GM18868 (cell line): ENCODE results near the gene CD247.
A peak's percentile ranks its signal among the peaks of the same experiment; 100 is the strongest.

Experiments used
- ATAC-seq: cut with Tn5 transposase; IDR thresholded peaks from one replicate; pipeline ENCODE4 v1.9.1; 2021; ENCODE audit warnings: mild to moderate bottlenecking, moderate library complexity; ENCODE audit not compliant: unreplicated experiment

CD247 gene

DNA sequence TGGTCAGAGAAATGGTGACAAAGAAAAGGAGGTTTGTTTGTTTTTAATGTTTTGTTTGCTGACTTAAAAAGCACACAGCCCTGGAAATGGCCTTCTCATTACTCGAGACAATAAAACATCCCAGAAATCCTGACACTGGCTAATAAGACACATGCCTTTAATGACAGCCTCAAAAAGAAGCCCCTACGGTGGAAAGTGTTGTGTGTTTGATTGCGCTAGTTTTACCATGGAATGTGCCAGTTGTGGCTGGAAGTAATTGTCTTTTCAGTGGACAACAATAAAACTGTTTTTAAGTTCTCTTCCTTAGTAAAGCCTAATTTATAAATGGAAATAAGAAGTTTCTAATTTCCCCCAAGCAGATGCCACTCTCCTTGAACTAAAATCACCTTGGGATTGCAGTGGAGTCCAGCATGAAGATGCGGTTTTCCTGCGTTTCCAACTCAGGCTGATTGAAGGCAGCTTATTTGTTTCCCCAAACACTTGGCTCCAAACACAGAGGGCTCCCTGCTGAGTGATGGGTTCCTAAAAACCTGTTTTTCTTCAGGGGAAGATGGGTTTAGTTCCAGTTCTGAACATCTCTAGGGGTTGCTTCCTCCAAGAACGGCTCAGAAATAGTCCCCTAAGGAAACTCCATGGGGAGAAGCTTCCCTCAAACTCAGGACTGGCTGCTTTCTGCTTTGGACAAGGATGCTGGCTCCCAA lies 54.3 kb downstream of the CD247 start:
- no peak for ATAC-seq

DNA sequence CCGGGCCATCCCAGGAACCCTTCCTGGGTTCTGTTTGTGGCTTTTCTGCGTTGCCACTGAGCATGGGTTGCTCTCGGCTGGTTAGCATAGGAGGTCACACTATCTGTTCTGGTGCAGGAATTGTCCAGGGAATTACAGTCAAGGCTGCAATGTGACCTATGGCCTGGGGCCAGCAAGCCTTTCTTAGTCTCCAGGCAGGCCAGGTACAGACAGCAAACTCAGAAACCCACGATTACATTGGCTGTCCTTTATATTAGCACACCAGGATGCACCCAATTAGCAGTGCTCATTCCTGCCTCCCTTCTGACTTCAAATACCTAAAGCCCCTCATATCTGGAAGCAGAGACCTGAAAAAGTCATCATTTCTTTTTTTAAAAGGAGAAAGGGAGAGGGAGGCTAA lies 55.2 kb downstream of the CD247 start:
- ATAC-seq = no peak

DNA sequence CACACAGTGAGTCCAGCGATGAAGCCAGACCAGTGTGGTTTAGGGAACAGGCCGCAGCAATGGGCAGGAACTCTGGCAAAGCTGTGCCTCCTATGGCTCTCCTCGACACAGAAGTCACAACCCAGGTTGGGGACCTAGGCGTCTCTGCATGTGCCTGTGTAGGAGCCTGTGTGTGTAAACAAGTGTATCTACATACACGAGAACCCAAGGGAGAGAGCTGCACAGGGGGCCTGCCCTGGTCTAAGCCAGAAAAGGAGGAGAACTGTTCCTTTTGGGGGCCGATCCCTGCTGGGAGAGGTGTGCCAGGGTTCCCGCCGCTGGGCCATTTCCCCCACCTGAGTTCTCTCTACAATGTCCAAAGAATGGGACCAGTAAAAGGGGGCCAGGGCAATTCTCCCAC lies 56.0 kb downstream of the CD247 start:
- no peak for ATAC-seq

DNA sequence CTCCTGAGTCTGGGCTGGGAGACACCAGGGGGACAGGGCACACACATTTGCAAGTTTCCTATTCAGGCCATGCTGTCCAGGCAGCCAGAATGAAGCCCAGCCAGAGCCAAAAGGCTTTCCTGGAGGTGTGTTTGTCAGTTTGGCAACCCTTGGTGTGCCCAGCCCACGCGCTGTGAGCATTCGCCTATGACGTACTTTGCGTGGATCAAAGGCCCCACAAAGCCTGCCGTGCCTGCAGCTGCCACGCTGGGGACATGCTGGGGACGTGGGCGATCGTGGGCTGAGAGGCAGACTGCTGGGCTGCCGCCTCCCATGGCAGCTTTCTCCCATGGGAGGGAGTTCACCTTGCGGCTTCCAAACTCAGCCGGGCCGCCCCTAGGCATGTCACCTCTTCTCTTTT lies 57.5 kb downstream of the CD247 start:
- no peak for ATAC-seq

DNA sequence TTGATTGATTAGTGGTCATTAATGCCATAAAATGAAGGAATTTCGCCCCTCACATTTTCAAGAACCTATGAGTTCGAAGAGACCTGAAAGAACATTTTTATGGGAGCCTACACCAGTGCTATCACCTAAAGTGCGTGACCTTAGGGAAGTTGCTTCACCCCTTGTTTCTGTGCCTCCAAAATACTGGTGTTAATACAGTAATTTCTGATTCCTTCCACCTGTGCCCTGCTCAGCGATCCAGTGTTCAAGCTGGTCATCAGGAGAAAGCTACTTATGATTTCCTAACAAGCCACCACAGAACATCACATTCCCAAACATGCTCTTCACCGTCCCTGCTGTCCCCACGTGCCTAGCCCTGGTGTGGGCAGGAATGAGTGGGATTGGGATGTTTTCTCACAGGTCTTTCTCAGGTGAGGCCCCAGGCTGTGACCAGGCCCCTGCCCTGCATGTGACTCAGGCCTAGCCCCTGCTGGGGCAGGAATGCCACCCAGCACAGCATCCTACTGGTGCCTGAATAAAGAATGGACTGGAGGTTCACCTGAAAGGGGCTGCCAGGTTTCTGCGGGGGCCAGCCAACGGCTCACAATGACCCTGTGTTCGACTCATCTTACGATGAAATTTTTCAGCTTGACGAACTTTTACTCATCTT lies 60.3 kb downstream of the CD247 start:
- ATAC-seq = no peak

DNA sequence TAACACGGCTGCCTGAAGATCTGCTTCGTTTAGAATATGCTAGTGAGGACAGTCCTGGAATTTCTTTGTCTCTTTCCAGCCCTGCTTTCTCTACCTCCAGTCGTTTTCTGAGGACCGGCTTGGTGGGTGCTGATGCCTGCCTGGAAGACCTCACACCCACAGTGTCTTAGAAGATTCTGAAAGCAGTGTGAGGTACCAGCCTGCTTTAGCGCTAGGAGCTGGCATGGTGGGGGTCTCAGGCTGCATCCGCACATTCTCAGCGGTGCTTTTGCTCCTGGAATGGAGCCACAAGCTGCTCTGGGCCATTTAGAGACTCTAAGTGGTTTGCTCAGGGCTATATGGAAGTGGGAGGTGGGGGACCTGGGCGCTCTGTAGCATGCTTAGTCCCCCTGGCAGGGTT lies 61.4 kb downstream of the CD247 start:
- ATAC-seq = no peak

DNA sequence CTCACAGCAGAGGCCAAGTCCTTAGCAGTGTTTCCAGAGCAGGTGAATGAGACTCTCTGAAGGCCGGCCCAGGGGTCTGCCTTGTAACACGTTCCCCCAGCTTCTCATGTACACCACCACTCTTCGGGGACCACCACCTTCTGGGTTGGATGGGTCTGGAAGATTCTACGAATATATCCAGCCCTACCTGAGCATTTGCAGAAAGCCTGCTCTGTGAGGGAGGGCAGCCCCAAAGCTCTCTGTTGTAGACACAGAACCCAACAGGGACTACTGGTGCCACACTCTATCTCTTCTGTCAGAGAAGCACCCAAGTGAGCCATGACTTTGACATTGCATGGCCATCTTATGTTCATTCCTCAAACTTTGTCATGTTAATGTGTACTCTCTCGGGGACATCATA lies 61.8 kb downstream of the CD247 start:
- no peak for ATAC-seq

DNA sequence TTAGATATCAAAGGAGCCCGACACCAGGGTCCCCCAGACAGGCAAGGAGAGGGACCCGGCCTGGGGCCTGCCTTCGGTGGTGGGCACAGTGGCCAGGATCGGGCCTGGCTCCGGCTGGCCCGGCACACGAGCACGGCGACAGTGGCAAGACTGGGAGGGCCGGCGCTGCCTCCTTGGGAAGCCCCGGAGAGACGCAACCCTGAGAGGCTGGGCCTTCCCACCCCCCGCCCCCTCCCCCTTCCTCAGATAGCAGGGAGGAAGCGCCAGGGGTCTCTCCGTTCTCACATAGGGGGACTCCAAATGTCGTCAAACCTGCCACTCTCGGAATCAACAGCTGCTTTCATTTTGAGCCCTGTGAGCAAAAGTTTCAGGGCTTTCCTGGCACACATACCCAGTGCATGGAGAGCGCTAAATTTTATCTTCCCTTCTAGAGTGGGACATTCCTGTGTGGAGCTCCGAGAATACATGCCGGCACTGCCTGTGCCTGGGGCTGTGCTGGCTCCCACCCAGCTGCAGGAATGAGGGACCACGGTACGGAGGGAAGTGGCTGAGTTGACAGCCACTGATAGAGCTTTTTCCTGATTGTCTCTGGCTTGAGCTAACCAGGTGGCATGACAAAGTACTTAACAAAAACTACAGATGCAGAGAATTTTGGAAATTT lies 62.4 kb downstream of the CD247 start:
- ATAC-seq = peak; percentile 52

DNA sequence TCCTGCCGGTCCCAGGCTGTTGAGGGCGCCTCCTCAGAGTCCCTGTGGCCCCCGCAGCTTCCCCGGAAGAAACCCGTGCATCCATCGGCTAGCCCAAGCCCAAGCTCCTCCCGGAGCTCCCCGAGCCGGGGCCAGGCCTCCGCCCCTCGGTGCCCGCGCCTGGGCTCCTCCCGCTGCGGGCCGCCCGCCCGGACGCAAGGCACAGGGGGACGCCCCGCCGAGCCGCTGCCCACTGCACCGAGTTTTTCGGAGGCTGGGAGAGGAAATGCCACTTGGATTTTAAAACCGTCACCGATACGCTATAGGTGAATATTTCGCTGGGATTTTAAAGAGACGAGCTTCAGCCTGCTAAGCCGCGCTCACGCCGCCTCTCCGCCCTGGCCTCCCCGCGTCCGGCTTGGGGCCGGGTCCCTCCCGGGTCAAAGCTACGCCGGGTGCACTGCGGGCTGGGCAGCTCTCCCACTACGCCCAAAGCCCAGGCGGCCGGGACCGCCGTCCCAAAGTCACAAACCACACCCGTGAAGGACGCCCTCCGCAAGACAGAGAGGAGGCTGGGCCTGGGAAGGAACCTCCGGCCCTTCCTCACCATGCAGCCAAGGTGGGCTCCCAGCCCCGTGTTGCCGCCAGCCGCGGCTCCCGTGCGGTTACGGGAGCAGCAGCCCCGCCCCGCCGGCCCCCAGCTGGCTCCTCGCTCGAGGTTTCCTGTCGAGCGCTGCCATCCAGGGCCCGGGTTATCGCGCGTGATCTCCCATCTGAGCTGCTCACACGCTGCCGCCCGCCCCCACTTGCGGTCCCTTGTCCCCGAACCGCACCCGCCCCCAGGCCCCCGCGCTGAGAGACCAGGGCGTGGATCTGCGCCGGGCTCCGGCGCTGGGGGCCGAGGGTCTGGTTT lies 63.2 kb downstream of the CD247 start:
- peak; percentile 63 for ATAC-seq

DNA sequence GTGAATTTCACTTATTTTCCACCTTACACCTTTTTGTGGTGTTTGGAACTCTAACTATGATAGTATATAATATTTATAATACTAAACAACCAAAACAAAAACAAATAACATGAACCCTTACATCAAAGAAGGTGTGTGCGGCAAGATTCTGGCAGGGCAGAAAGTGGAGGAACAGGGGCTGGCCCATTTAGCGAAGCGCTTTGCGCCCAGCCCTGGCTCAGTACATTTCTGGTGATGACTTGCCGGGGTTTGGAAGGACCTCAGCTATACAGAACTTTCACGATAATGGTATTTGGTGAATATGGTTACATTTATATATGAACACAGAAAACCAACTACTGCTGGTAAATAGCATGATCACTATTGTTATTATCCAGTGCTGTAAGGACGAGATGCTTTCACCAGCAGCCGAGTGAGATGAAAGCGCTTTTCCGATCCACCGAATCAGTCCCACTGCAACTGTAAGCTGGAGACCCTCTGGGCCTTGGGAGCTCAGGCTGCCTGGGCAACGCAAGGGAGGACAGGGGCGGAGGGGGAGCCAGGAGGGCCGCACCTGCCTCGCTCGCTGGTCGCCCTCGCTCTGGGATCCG lies 63.9 kb downstream of the CD247 start:
- no peak for ATAC-seq

DNA sequence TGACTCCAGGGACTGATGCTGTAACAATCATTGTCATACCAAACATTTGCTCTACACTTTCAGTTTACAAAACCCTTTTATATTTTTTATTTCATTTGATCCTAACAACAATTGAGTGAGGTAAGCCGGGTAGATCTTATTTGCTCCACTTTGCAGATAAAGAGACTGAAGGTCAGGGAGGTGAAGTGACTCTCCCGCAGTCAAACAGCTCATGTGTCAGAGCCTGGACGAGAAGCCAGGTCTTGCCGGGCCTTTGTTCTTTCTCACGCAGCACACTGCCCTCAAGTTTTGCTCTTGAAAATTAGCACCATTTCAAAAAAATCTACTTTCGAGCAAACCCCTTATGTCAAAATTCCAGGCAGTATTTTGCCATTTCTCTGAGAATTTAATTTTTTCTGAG lies 65.2 kb downstream of the CD247 start:
- ATAC-seq = no peak

DNA sequence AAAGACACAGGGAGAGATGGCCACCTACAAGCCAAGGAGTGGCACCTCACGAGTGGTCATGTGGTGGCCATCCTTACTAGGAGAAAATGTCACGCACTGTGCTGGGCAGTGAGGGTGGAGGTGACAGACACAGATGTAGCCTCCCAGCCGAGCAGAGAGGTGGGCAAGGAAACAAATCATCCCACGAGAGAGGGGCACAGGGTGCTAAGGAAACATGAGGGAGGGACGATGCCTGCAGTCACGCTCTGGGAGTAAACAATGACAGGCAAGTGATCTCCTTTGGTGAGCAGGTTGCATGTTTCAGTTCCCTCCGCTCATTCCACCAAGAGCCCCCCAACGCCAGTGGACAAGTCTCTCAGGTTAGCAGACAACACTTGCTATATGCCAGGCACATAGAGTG lies 65.8 kb downstream of the CD247 start:
- ATAC-seq = no peak

DNA sequence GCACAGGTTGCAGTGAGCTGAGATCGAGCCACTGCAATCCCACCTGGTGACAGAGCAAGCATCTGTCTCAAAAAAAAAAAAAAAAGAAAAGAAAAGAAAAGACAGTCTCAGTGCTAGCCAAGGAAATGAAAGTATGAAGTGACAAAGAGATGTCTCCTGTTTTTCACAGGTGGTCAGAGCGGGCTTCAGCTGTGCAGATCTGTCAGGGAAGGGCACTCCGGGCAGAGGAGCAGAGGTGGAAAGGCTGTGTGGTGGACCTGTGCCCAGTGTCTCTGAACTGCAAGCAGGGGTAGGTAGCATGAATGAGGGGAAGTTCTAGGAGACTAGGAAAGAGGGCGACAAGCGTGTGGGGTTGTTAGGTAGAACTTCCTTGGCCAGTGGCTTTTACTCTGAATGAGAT lies 67.5 kb downstream of the CD247 start:
- ATAC-seq = no peak

DNA sequence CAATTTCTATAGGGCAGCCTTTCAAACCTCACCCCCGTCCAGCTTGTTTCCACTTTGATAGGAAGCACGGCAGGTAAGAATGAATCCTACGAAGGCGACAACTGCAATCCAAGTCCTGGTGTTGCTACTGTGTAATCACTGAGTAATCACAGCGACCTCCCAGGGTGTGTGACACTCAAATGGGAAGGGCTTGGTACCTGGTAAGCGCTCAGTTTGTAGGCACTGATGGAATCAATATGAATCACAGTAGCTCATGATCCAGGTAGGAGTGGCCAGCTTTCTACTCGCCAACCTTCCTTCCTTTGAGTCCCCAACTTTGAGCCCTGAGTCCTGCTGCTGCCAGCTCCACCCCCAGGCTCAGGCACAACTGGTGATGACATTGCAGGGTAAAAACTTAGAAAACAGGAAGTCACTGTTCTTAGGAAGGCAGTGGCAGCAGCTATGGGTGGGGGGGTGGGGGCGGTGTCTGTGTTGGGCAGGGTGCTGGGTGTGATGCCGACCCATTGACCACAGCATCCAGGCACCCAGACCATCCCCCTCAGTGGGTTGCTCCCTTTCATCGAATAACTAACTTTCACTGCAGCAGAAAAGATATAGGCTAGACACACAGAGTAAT lies 70.7 kb downstream of the CD247 start:
- ATAC-seq = peak; percentile 92

DNA sequence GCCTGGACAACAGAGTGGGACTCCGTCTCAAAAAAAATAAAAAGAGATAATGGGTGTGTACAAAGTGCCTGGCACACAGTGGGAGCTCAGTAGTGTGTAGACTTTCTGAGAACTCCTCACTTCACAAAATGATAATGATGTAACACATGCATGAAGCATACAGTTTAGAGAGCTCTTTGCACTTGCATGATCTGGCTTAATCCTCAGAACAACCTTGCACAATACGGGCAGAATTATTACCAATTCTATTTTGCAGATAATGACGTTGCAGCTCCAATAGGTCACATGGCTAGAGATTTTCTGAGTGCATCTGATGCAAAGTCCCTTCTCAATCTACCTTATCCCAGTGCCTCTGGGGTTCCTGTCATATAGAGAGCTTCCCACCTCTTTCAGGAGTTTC lies 71.4 kb downstream of the CD247 start:
- no peak for ATAC-seq

DNA sequence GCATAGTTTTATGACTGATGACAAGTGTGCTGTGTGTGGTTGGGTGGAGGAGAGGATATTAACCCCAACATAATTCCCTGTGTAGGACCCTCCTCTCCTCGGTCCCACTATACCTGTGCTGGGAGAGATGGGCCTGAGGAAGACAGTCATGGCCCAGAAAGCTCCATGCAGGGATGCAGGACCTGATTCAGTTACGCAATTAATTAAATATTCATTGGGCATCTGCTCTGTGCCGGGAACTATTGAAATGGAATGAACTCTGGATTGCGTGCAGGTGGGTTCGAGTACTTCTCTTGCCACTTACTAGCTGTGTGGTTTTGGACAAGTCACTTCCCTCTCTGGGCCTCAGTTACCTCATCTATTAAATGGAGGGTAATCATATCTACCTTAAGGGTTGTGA lies 74.6 kb downstream of the CD247 start:
- ATAC-seq = no peak

DNA sequence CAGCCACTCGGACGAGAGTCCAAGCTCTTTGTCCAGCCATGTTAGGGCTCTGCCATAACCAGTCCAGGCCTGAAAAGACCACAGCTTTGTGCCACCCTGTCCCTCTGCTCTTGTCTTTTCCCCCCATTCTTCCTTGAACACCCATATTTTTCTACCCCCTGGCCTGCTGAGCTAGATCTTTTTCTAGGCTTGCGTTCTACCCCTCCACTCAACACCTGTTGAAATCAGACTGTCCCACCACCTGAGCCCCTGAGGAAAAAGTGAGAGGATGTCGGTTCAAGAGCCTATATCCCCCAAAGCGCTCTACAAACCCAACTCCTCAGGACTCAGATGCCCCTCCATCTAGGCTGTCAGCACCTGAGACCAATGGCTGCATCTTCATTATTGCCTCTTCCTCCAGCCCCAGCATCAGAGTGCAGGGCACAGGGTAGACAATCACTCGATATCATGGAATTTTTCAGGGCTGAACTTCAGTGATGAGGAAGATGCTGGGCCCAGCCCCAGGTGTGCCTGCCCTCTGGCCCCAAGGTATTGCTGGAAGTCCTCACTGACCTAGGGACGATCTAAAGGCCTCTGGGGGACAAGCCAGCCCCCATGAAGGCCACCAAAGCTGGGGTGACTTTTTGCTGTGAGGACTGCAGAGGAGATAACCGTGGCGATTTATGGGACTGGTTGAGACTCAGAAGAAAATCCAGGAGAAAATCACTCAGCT lies 75.3 kb downstream of the CD247 start:
- no peak for ATAC-seq

DNA sequence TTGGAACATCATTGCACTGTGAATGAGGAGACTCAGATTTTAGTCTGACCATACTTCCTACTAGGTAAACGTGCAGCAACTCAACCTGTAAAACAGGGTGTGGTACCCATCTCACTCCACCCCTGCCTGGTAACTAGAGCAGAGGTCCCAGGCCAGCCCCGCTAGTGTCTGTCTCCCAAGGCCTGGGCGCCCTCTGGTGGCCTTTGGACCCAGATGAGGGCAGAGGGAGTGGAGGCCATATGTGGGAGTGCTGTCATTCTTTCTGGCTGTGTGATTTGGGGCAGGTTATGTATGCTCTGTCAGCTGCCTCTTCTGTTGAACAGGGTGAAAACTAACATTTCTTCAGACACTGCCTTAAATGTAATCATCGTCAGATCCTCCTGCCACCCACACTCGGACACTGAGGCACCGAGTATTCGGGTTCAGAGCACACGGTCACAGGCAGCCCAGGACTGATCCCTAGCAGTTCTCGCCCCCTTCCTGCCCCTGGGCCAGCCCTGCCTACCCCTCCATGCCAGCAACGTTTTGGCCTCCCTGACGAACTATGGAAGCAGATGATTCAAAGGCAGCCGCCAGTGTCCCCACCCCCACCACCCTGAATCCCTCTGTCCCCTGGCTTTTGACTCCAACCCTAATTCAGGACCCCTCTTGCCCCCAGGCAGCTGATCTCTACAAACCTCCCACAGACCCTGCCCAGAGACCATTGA lies 76.0 kb downstream of the CD247 start:
- ATAC-seq = peak; percentile 88

DNA sequence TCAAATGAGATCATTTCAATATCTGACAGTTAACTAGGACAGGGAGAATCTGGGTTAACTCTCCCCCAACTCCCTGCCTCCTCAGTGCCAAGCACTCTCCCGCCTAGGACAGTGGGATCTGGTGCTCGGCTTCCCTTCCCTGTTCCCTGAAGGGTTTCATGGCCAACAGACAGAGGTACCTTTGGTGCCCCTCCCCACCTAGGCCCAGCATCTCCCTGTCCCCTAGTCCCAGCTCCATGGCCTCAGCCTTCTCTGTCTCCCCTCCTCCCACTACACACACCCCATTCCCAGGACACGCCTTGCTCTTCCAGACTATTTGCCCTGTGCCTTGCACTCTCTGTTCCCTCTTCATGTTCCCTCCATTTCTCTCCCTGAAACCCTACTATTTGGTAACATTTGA lies 77.1 kb downstream of the CD247 start:
- no peak for ATAC-seq
